T-cell (primary cell): Measurements from ENCODE around the gene ZNF496. TPM values are rescaled to one million over a fixed set of nuclear protein-coding genes. Genes with fewer than 3 reads are reported as not detected.

Source experiments
- ATAC-seq, 4 experiments: fragments of 200-7000 bp in 3 of 4; fragments of 150-1000 bp in 1 of 4; cut with Tn5 transposase; replicated peaks in 1 of 4; 1 replicate in 3 of 4; 2 replicates in 1 of 4; pipeline ENCODE4 v1.10.0; 2021; ENCODE audit warnings: moderate library complexity in 3 of 4, mild to moderate bottlenecking in 2 of 4, moderate number of reproducible peaks in 1 of 4
- CTCF ChIA-PET, 2 donors: fragments of 300-600 bp; sonication (Branson Sonifier 250); formaldehyde crosslinking; loops; one replicate each; lab custom pipeline; 2022; ENCODE audit warnings: antibody characterized with exemption in 2 of 2; lab: Charles Lee
- POLR2A ChIA-PET, 2 donors: fragments of 300-600 bp; sonication (Branson Sonifier 250); formaldehyde crosslinking; loops; one replicate each; lab custom pipeline; 2022; ENCODE audit warnings: antibody characterized with exemption in 2 of 2; lab: Charles Lee
- DNase-seq, 35 experiments: peaks; one replicate each; pipeline versions ENCODE4 v3.0.0 to v3.0.0-alpha.2; 2013 to 2023
- H3K27ac ChIP-seq: one replicate; pipeline ENCODE4 v1.5.1; 2013; ENCODE audit warnings: low read length
- H3K27me3 ChIP-seq, 2 experiments: replicated peaks in 1 of 2; 1 replicate in 1 of 2; 2 replicates in 1 of 2; pipeline versions ENCODE4 v1.6.1 to v1.7.0; 2013; ENCODE audit warnings: low read length in 1 of 2, mixed read lengths in 1 of 2; ENCODE audit not compliant: control insufficient read depth in 2 of 2, insufficient read depth in 2 of 2; ENCODE audit errors: extremely low read depth in 1 of 2
- H3K36me3 ChIP-seq, 2 donors: 1 replicate in 1 of 2; 2 replicates in 1 of 2; pipeline versions ENCODE4 v1.6.1 to v1.7.0; 2013; ENCODE audit warnings: low read length in 1 of 2; ENCODE audit not compliant: control insufficient read depth in 2 of 2, insufficient read depth in 1 of 2; ENCODE audit errors: extremely low read depth in 1 of 2
- H3K4me1 ChIP-seq, 2 experiments: 1 replicate in 1 of 2; 2 replicates in 1 of 2; pipeline versions ENCODE4 v1.6.1 to v1.7.0; 2013; ENCODE audit warnings: low read length in 2 of 2, mixed read lengths in 1 of 2; ENCODE audit not compliant: insufficient read depth in 2 of 2, control insufficient read depth in 1 of 2; ENCODE audit errors: extremely low read depth in 1 of 2
- H3K4me3 ChIP-seq, 2 donors: 1 replicate in 1 of 2; 2 replicates in 1 of 2; pipeline versions ENCODE4 v1.5.1 to v1.7.0; 2013; ENCODE audit warnings: mild to moderate bottlenecking in 2 of 2, low read length in 1 of 2, moderate library complexity in 1 of 2; ENCODE audit not compliant: control insufficient read depth in 1 of 2; ENCODE audit errors: extremely low read depth in 1 of 2
- H3K9me3 ChIP-seq: 2 replicates; pipeline ENCODE4 v1.7.0; 2013
- H3K27ac Mint-ChIP-seq, 2 donors: one replicate each; pipeline ENCODE4 v1.8.0; 2020 to 2021; ENCODE audit warnings: mild to moderate bottlenecking in 2 of 2, mixed read lengths in 2 of 2
- H3K27me3 Mint-ChIP-seq, 2 donors: one replicate each; pipeline ENCODE4 v1.8.0; 2021 to 2022; ENCODE audit warnings: mixed read lengths in 2 of 2
- H3K36me3 Mint-ChIP-seq: one replicate; pipeline ENCODE4 v1.8.0; 2021; ENCODE audit warnings: mixed read lengths
- H3K4me1 Mint-ChIP-seq, 3 donors: one replicate each; pipeline ENCODE4 v1.8.0; 2020 to 2022; ENCODE audit warnings: mixed read lengths in 3 of 3, mild to moderate bottlenecking in 1 of 3
- H3K4me3 Mint-ChIP-seq, 3 donors: one replicate each; pipeline ENCODE4 v1.8.0; 2020 to 2022; ENCODE audit warnings: mild to moderate bottlenecking in 3 of 3, mixed read lengths in 3 of 3, moderate library complexity in 3 of 3
- H3K9me3 Mint-ChIP-seq, 3 donors: one replicate each; pipeline ENCODE4 v1.8.0; 2020 to 2022; ENCODE audit warnings: mixed read lengths in 3 of 3
- WGBS: methylation state at CpG from one replicate; pipeline ENCODE4 v1.1.5; 2013; ENCODE audit warnings: missing lambda C conversion rate; ENCODE audit not compliant: insufficient coverage; 5-methylcytosine and 5-hydroxymethylcytosine counted together
- total RNA-seq, 35 experiments: library from RNA in 6 of 35; stranded (reverse) in 6 of 35; fragments of 120-200 nt in 1 of 35; gene quantifications; one replicate each; pipeline versions ENCODE4 v1.2.1 to v1.2.4 and lab custom pipeline; 2013 to 2026

Gene ZNF496
- total RNA-seq, 5 donors from 2014 or later (not counting 1 experiment from before 2014, with no cell fraction given): 12.2 to 29.3 (median 23.6) TPM

GRCh38 chr1:247373721-247374141, 42.1 kb upstream of the ZNF496 start:
- ChIA-PET POLR2A (no interaction called here), CTCF (interaction anchor here (0.6 to 2.6 kb wide), 15 partner anchors 9 to 119 kb away, joined by 3 to 28 read pairs (median 4); no protein-coding TSS in a partner anchor)
- H3K4me1 ChIP-seq: peaks cover 0 to 8% of the 10 kb centered on the region in 2 experiments
- Mint-ChIP-seq H3K9me3 (no peaks in the 10 kb centered on the region), H3K27ac (no peak overlapping the region), H3K4me1 (peaks cover 0 to 6% (median 6%) of the 10 kb centered on the region in 3 donors), H3K27me3 (peaks cover 0 to 20% of the 10 kb centered on the region in 2 donors), H3K4me3 (peak overlapping the region in 1 of 3 donors; percentile 65), H3K36me3 (no peaks in the 10 kb centered on the region)
- WGBS: 17% methylated on average over 24 of the region's 26 CpGs
- H3K36me3 ChIP-seq: no peaks in the 10 kb centered on the region
- peak overlapping the region in 1 of 2 donors; percentile 10 for H3K4me3 ChIP-seq
- H3K27me3 ChIP-seq: peaks cover 0 to 28% of the 10 kb centered on the region in 2 experiments
- peak; percentile 79 to 92 (median 82) for ATAC-seq
- no peaks in the 10 kb centered on the region for H3K9me3 ChIP-seq
- H3K27ac ChIP-seq: no peak overlapping the region
- DNase-seq: peak; percentile 19 to 72 (median 56)

- no peak for ATAC-seq
- peaks cover 0 to 8% of the 10 kb centered on the region in 2 experiments for H3K4me1 ChIP-seq
- Mint-ChIP-seq H3K9me3 (no peaks in the 10 kb centered on the region), H3K4me1 (peaks cover 0 to 6% (median 6%) of the 10 kb centered on the region in 3 donors), H3K27me3 (peaks cover 4 to 24% of the 10 kb centered on the region in 2 donors), H3K36me3 (no peaks in the 10 kb centered on the region), H3K4me3 (no peak overlapping the region), H3K27ac (no peak overlapping the region)
- H3K36me3 ChIP-seq: no peaks in the 10 kb centered on the region
- peaks cover 0 to 29% of the 10 kb centered on the region in 2 experiments for H3K27me3 ChIP-seq
- no peak overlapping the region for H3K4me3 ChIP-seq
- 92% methylated on average over 10 of the region's 16 CpGs for WGBS
- no peak for DNase-seq
- POLR2A ChIA-PET: no interaction called here
- no peak overlapping the region for H3K27ac ChIP-seq
- H3K9me3 ChIP-seq: no peaks in the 10 kb centered on the region
- CTCF ChIA-PET: interaction anchor here in 1 of 2 donors (0.9 to 2.2 kb wide), 3 partner anchors 57 to 117 kb away, joined by 5 to 17 read pairs (median 14); no protein-coding TSS in a partner anchor
Observed at GRCh38 chr1:247371801-247372259, 40.2 kb upstream of the ZNF496 start.

- ChIA-PET CTCF (interaction anchor here (1.1 to 1.3 kb wide), 2 partner anchors 116 to 119 kb away, joined by 3 to 7 read pairs; no protein-coding TSS in a partner anchor), POLR2A (interaction anchor here in 1 of 2 donors (0.6 kb wide), 1 partner anchor 30 kb away, joined by 5 read pairs; no protein-coding TSS in a partner anchor)
- Histone ChIP-seq H3K36me3 (no peaks in the 10 kb centered on the region), H3K27ac (no peak overlapping the region), H3K4me1 (peaks cover 0 to 8% of the 10 kb centered on the region in 2 experiments), H3K27me3 (peaks cover 0 to 33% of the 10 kb centered on the region in 2 experiments), H3K9me3 (no peaks in the 10 kb centered on the region), H3K4me3 (no peak overlapping the region)
- Mint-ChIP-seq H3K27me3 (peaks cover 10 to 32% of the 10 kb centered on the region in 2 donors), H3K4me1 (peaks cover 0 to 6% (median 6%) of the 10 kb centered on the region in 3 donors), H3K4me3 (no peak overlapping the region), H3K36me3 (no peaks in the 10 kb centered on the region), H3K9me3 (no peaks in the 10 kb centered on the region), H3K27ac (no peak overlapping the region)
- no peak for ATAC-seq
- 82% methylated on average over 11 of the region's 16 CpGs for WGBS
- no peak for DNase-seq
Observed at GRCh38 chr1:247370786-247371732, 39.4 kb upstream of the ZNF496 start.

- H3K27ac Mint-ChIP-seq: no peak overlapping the region
- WGBS: 100% methylated on average over 1 of the region's 7 CpGs
- no peaks in the 10 kb centered on the region for H3K9me3 Mint-ChIP-seq
- Histone ChIP-seq H3K4me1 (peaks cover 0 to 8% of the 10 kb centered on the region in 2 experiments), H3K4me3 (no peak overlapping the region), H3K27me3 (peaks cover 0 to 35% of the 10 kb centered on the region in 2 experiments), H3K36me3 (no peaks in the 10 kb centered on the region), H3K9me3 (no peaks in the 10 kb centered on the region), H3K27ac (no peak overlapping the region)
- ChIA-PET CTCF (no interaction called here), POLR2A (no interaction called here)
- H3K4me1 Mint-ChIP-seq: peaks cover 0 to 3% (median 2%) of the 10 kb centered on the region in 3 donors
- peaks cover 20 to 43% of the 10 kb centered on the region in 2 donors for H3K27me3 Mint-ChIP-seq
- no peaks in the 10 kb centered on the region for H3K36me3 Mint-ChIP-seq
- no peak for DNase-seq
- no peak overlapping the region for H3K4me3 Mint-ChIP-seq
- ATAC-seq: no peak
Observed at GRCh38 chr1:247368490-247369145, 37.0 kb upstream of the ZNF496 start.

- Mint-ChIP-seq H3K27me3 (peaks cover 24 to 47% of the 10 kb centered on the region in 2 donors), H3K27ac (no peak overlapping the region), H3K4me1 (peaks cover 0 to 3% (median 2%) of the 10 kb centered on the region in 3 donors), H3K9me3 (no peaks in the 10 kb centered on the region), H3K36me3 (no peaks in the 10 kb centered on the region), H3K4me3 (no peak overlapping the region)
- ATAC-seq: no peak
- no peaks in the 10 kb centered on the region for H3K36me3 ChIP-seq
- ChIA-PET POLR2A (no interaction called here), CTCF (no interaction called here)
- peaks cover 0 to 34% of the 10 kb centered on the region in 2 experiments for H3K27me3 ChIP-seq
- H3K4me1 ChIP-seq: peaks cover 0 to 5% of the 10 kb centered on the region in 2 experiments
- 74% methylated on average over 3 of the region's 6 CpGs for WGBS
- peak in 1 of 35 experiments; percentile 8 for DNase-seq
- no peak overlapping the region for H3K4me3 ChIP-seq
- no peaks in the 10 kb centered on the region for H3K9me3 ChIP-seq
- H3K27ac ChIP-seq: no peak overlapping the region
Observed at GRCh38 chr1:247367786-247368422, 36.2 kb upstream of the ZNF496 start.
